ENCODE results near the gene ATXN1.

Gene ATXN1

GRCh38 chr6:16258709-16259075 is 502.6 kb downstream of the ATXN1 start (continued):
- TF ChIP-seq, protein P1, sequence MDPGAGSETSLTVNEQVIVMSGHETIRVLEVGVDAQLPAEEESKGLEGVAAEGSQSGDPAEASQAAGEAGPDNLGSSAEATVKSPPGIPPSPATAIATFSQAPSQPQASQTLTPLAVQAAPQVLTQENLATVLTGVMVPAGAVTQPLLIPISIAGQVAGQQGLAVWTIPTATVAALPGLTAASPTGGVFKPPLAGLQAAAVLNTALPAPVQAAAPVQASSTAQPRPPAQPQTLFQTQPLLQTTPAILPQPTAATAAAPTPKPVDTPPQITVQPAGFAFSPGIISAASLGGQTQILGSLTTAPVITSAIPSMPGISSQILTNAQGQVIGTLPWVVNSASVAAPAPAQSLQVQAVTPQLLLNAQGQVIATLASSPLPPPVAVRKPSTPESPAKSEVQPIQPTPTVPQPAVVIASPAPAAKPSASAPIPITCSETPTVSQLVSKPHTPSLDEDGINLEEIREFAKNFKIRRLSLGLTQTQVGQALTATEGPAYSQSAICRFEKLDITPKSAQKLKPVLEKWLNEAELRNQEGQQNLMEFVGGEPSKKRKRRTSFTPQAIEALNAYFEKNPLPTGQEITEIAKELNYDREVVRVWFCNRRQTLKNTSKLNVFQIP (CRISPR knock-in tag; IDR thresholded peaks at IDR 0.05; ENCODE audit: borderline replicate concordance, low read depth): no peak

DNA sequence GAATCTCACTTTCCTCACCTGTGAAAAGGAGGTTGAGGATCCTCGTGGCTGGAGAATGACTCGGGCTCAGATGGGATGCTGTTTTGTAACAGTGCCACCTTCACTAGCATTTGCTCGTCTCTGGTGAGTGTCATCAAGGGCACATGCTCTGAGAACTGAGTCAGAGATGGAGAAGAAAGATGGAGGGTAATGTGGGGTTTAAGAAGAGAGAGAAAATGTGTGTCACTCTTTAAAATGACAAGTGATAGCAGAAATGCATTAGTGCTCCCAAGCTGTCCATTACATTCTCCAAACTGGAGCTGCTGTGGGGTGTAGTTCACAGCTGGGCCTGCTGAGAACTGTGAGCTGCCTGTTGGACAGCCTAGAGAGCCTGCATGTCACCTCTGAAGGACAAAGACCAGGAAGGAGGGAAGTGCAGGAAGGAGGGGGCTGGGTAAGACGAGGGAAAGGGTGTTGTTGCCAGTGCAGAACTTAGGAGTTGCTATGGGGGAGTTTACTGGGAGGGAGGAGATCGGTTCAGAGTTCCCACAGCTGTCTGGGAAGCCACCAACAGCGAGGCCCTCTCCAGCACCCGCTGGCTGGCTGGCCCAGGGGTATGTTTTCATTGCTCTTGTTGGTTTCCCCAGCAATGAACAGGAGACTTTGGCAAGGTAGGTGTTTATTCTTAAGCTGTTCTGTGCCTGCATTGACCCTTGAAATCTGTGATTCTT is 503.1 kb downstream of the ATXN1 start:
- TF ChIP-seq PATZ1 (CRISPR knock-in tag; IDR thresholded peaks at IDR 0.05; ENCODE audit: borderline replicate concordance) (no peak), ARNTL (CRISPR knock-in tag; IDR thresholded peaks at IDR 0.05; ENCODE audit: borderline replicate concordance, low read depth) (no peak), ESRRG (CRISPR knock-in tag; IDR thresholded peaks at IDR 0.05) (no peak), ZNF8 (CRISPR knock-in tag; IDR thresholded peaks at IDR 0.05) (no peak)
- TF ChIP-seq, protein P2, sequence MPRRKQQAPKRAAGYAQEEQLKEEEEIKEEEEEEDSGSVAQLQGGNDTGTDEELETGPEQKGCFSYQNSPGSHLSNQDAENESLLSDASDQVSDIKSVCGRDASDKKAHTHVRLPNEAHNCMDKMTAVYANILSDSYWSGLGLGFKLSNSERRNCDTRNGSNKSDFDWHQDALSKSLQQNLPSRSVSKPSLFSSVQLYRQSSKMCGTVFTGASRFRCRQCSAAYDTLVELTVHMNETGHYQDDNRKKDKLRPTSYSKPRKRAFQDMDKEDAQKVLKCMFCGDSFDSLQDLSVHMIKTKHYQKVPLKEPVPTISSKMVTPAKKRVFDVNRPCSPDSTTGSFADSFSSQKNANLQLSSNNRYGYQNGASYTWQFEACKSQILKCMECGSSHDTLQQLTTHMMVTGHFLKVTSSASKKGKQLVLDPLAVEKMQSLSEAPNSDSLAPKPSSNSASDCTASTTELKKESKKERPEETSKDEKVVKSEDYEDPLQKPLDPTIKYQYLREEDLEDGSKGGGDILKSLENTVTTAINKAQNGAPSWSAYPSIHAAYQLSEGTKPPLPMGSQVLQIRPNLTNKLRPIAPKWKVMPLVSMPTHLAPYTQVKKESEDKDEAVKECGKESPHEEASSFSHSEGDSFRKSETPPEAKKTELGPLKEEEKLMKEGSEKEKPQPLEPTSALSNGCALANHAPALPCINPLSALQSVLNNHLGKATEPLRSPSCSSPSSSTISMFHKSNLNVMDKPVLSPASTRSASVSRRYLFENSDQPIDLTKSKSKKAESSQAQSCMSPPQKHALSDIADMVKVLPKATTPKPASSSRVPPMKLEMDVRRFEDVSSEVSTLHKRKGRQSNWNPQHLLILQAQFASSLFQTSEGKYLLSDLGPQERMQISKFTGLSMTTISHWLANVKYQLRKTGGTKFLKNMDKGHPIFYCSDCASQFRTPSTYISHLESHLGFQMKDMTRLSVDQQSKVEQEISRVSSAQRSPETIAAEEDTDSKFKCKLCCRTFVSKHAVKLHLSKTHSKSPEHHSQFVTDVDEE (CRISPR knock-in tag; IDR thresholded peaks at IDR 0.05): no peak
- TF ChIP-seq, protein P1 (CRISPR knock-in tag; IDR thresholded peaks at IDR 0.05; ENCODE audit: borderline replicate concordance, low read depth): no peak
- ATAC-seq: no peak

GRCh38 chr6:16256781-16257180 is 504.5 kb downstream of the ATXN1 start:
- no peak for ATAC-seq
- TF ChIP-seq BACH2 (CRISPR knock-in tag; IDR thresholded peaks at IDR 0.05; ENCODE audit: borderline replicate concordance) (no peak), SNAI2 (CRISPR knock-in tag; IDR thresholded peaks at IDR 0.05) (no peak), CSRNP3 (CRISPR knock-in tag; IDR thresholded peaks at IDR 0.05) (no peak), ZFP3 (CRISPR knock-in tag; IDR thresholded peaks at IDR 0.05) (no peak), ZFP30 (CRISPR knock-in tag; IDR thresholded peaks at IDR 0.05) (no peak)
- TF ChIP-seq, protein P2 (CRISPR knock-in tag; IDR thresholded peaks at IDR 0.05): no peak

DNA sequence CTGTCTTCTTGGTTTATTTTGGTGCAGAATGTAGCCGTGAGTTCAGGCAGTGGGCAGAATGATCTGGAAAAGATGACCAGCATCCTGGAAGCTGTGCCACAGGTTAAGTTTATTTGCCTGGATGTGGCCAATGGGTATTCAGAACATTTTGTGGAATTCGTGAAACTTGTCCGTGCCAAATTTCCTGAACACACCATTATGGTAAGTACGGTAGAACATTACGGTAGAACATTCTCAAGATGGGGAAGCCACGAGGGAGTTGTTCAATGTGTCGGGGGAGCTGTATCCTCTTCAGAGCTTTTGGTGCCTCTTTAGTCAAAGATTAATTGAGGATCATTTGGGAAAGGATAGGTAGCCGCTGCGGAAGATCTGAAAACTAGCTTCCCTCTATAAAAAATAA is 506.7 kb downstream of the ATXN1 start:
- no peak for ATAC-seq
- TF ChIP-seq, protein P1 (CRISPR knock-in tag; IDR thresholded peaks at IDR 0.05; ENCODE audit: borderline replicate concordance, low read depth): no peak
- TF ChIP-seq SNAI2 (CRISPR knock-in tag; IDR thresholded peaks at IDR 0.05): no peak
- no peak for TF ChIP-seq ZC3H10 (CRISPR knock-in tag; IDR thresholded peaks at IDR 0.05)
- TF ChIP-seq ZFP3 (CRISPR knock-in tag; IDR thresholded peaks at IDR 0.05): no peak
- no peak for TF ChIP-seq RARB (CRISPR knock-in tag; IDR thresholded peaks at IDR 0.05)
- TF ChIP-seq ZNF565 (CRISPR knock-in tag; conservative IDR thresholded peaks at IDR 0.05; ENCODE audit: low read depth): no peak
- TF ChIP-seq TOX (CRISPR knock-in tag; IDR thresholded peaks at IDR 0.05; ENCODE audit: borderline replicate concordance): no peak
- no peak for TF ChIP-seq ARNTL (CRISPR knock-in tag; IDR thresholded peaks at IDR 0.05; ENCODE audit: borderline replicate concordance, low read depth)
- TF ChIP-seq OSR1 (CRISPR knock-in tag; IDR thresholded peaks at IDR 0.05): no peak
- no peak for TF ChIP-seq ESRRG (CRISPR knock-in tag; IDR thresholded peaks at IDR 0.05)
- TF ChIP-seq, protein P2 (CRISPR knock-in tag; IDR thresholded peaks at IDR 0.05): no peak
- TF ChIP-seq BACH2 (CRISPR knock-in tag; IDR thresholded peaks at IDR 0.05; ENCODE audit: borderline replicate concordance): no peak
